Psoas muscle (tissue), 8 donors: ENCODE measurements around the gene AKR1B15. TPM values are rescaled to one million over a fixed set of nuclear protein-coding genes. Genes with fewer than 3 reads are reported as not detected.
"Not testable (repeated sequence)": the region's sequence is repeated elsewhere in the genome, so short reads cannot be mapped to it uniquely, and the experiment has no call there.

Source experiments
- ATAC-seq, 4 donors: fragments of 200-7000 bp; cut with Tn5 transposase; one replicate each; pipeline ENCODE4 v1.9.1; 2020; ENCODE audit warnings: moderate library complexity in 3 of 4, mild to moderate bottlenecking in 2 of 4
- DNase-seq, 2 donors: peaks; one replicate each; pipeline ENCODE4 v3.0.0-alpha.2; 2020
- H3K27ac ChIP-seq: fragments of 200-600 bp; one replicate; pipeline ENCODE4 v1.8.0; 2022
- H3K27me3 ChIP-seq, 3 donors: fragments of 200-600 bp in 1 of 3; one replicate each; pipeline versions ENCODE4 v1.6.1 to v1.8.0; 2013 to 2022; ENCODE audit warnings: low read length in 2 of 3, mild to moderate bottlenecking in 2 of 3, moderate library complexity in 1 of 3; ENCODE audit not compliant: insufficient read depth in 3 of 3
- H3K36me3 ChIP-seq, 2 donors: fragments of 200-600 bp in 1 of 2; one replicate each; pipeline versions ENCODE4 v1.6.1 to v1.8.0; 2013 to 2022; ENCODE audit warnings: low read depth in 1 of 2, mild to moderate bottlenecking in 1 of 2, moderate library complexity in 1 of 2; ENCODE audit not compliant: insufficient read depth in 1 of 2
- H3K4me1 ChIP-seq: fragments of 200-600 bp; one replicate; pipeline ENCODE4 v1.8.0; 2022
- H3K4me3 ChIP-seq: fragments of 200-600 bp; one replicate; pipeline ENCODE4 v1.8.0; 2022; ENCODE audit warnings: mild to moderate bottlenecking
- H3K9me3 ChIP-seq: fragments of 200-600 bp; one replicate; pipeline ENCODE4 v1.8.0; 2022
- WGBS, 3 donors: extraction: QIAGEN DNeasy Blood & Tissue Kit; methylation state at CpG; one replicate each; pipeline versions ENCODE4 v1.1.6 to v1.1.7; 2013; 5-methylcytosine and 5-hydroxymethylcytosine counted together
- intact Hi-C, 2 donors: fragments of 100-400 bp; cut with DNase I; formaldehyde crosslinking; loops; one replicate each; pipeline versions ENCODE4 v1.11.0 to v1.14.2; 2022
- polyA plus RNA-seq, 3 donors: library from polyadenylated mRNA; stranded (reverse); fragments of 200-250 nt; gene quantifications; one replicate each; pipeline ENCODE4 v1.2.3, GENCODE V29; 2013
- total RNA-seq, 4 donors: library from RNA; stranded (reverse); fragmentation: NEBNext Ultra II Directional in 2 of 4; extraction: Animal tissue kit (Norgen Biotek cat#: 25700) in 2 of 4; gene quantifications; one replicate each; pipeline versions ENCODE4 v1.2.1 to v1.2.4, GENCODE V29; 2021 to 2023
- TF ChIP-seq, protein P1 (sequence below): fragments of 200-600 bp; IDR thresholded peaks from one replicate; pipeline ENCODE4 v1.8.0; 2022; ENCODE audit warnings: antibody characterized with exemption
- donor health status: healthy with polysubstance abuse.
- donor health status: DM: no; HTN: no; CAD: no; lungs with moderate emphysema.
- donor health status: Bipolar disorder and iron deficiency.
- donor health status: healthy.
- donor health status: DM: yes; HTN: yes; CAD: no.
- donor health status: DM: no; HTN: no; CAD: no.
- donor health status: DM: no; HTN: no; CAD: no.
- donor health status: DM: yes; HTN: yes; CAD: no.

Gene AKR1B15
- total and polyA plus RNA-seq, 7 donors = 6.5 to 49.9 (median 16.5) TPM

DNA sequence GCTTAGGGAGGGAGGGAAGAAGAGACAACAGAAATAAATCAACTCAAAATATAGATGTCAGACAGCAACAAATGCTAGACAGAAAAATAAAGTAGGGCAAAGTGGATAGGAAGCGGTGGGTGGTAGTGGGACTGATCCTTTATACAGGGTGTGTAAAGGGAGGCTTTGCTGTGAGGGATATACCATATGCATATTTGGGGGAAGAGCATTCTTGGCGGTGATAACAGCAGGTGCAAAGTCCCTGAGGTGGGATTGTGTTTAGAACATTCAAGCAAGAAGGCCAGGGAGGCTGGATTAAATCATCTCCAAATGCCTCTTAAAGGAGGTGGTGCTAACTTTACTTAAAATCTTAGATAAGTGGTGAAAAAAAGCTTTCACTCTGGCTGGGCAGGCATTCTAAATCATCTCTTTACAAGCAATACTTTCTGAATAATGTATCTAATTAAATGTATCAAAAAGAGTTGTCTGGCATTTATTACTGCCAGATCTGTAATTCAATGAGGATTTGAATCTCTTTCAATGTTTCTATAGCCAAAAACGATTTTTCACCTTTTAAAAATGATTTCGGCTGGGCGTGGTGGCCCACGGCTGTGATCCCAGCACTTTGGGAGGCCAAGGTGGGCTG, 9.4 kb upstream of the AKR1B15 start:
- no peaks in the 10 kb centered on the region for H3K9me3 ChIP-seq
- no peak overlapping the region for H3K27ac ChIP-seq
- TF ChIP-seq, protein P1, sequence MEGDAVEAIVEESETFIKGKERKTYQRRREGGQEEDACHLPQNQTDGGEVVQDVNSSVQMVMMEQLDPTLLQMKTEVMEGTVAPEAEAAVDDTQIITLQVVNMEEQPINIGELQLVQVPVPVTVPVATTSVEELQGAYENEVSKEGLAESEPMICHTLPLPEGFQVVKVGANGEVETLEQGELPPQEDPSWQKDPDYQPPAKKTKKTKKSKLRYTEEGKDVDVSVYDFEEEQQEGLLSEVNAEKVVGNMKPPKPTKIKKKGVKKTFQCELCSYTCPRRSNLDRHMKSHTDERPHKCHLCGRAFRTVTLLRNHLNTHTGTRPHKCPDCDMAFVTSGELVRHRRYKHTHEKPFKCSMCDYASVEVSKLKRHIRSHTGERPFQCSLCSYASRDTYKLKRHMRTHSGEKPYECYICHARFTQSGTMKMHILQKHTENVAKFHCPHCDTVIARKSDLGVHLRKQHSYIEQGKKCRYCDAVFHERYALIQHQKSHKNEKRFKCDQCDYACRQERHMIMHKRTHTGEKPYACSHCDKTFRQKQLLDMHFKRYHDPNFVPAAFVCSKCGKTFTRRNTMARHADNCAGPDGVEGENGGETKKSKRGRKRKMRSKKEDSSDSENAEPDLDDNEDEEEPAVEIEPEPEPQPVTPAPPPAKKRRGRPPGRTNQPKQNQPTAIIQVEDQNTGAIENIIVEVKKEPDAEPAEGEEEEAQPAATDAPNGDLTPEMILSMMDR = no peak
- no peaks in the 10 kb centered on the region for H3K27me3 ChIP-seq
- no peak overlapping the region for H3K4me3 ChIP-seq
- DNase-seq (no peak), ATAC-seq (no peak)
- H3K4me1 ChIP-seq = peaks cover 13% of the 10 kb centered on the region
- intact Hi-C loops = loop anchor here (10.0 kb wide), 1 partner anchor 625 kb away; no protein-coding TSS in a partner anchor
- WGBS, 3 donors = 85 to 88% (median 87%) methylated on average over 6 of the region's 6 CpGs
- peaks cover 0 to 13% of the 10 kb centered on the region in 2 donors for H3K36me3 ChIP-seq

DNA sequence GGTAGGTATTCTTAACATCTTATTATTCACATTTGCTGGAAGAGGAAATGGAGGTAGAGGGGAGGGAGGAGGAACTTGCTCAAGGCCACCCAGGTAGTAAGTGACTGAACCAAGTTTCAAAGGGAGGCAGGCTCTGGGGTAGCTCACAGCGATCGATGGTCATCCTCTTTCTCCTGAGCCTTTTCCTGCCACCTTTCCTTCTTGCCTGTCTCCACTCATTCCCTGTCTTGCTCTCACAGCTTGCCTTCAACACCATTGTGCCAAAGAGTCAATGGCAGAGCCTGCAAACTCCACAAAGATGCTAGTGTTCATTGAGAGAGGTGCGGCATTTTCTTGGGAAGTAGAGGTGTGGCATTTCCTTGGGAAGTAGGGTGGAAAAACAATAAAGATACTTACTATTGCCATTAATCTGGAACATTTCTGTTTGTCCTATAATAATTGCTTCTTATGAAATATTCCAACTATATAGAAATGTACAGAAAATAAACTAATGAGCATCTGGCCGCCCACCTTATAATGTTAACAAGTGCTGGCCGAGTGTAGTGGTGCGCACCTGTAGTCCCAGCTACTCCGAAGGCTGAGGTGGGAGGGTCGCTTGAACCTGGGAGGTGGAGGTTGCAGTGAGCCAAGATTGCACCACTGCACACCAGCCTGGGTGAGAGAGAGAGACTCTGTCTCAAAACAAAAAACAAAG, 7.3 kb upstream of the AKR1B15 start:
- H3K27ac ChIP-seq, H3K4me1 ChIP-seq, H3K9me3 ChIP-seq, ATAC-seq, H3K27me3 ChIP-seq, H3K4me3 ChIP-seq, DNase-seq: not testable (repeated sequence)
- intact Hi-C loops = loop anchor here in 1 of 2 donors (10.0 kb wide), 1 partner anchor 623 kb away; no protein-coding TSS in a partner anchor
- 89 to 92% (median 90%) methylated on average over 8 of the region's 8 CpGs for WGBS, 3 donors
- peaks cover 0 to 13% of the 10 kb centered on the region in 2 donors for H3K36me3 ChIP-seq

- WGBS, 3 donors = 78 to 87% (median 83%) methylated on average over 8 of the region's 8 CpGs
- intact Hi-C loops = loop anchor here in 1 of 2 donors (10.0 kb wide), 1 partner anchor 623 kb away; no protein-coding TSS in a partner anchor
Measured at GRCh38 chr7:134542195-134542771, 6.6 kb upstream of the AKR1B15 start.

GRCh38 chr7:134545380-134545779, 3.5 kb upstream of the AKR1B15 start:
- DNase-seq = no peak
- no peaks in the 10 kb centered on the region for H3K9me3 ChIP-seq
- H3K27ac ChIP-seq = no peak overlapping the region
- H3K4me1 ChIP-seq = peaks cover 20% of the 10 kb centered on the region
- H3K4me3 ChIP-seq = no peak overlapping the region
- WGBS, 3 donors = 86 to 94% (median 92%) methylated on average over 4 of the region's 4 CpGs
- TF ChIP-seq, protein P1 = no peak
- peaks cover 0 to 5% of the 10 kb centered on the region in 2 donors for H3K36me3 ChIP-seq
- intact Hi-C loops = loop anchor here in 1 of 2 donors (10.0 kb wide), 1 partner anchor 619 kb away; no protein-coding TSS in a partner anchor
- no peaks in the 10 kb centered on the region for H3K27me3 ChIP-seq
- ATAC-seq = no peak

More at GRCh38 chr7:134542195-134542771, 6.6 kb upstream of the AKR1B15 start:
- no peak overlapping the region for H3K4me3 ChIP-seq
- peaks cover 7% of the 10 kb centered on the region for H3K4me1 ChIP-seq
- DNase-seq (no peak), ATAC-seq (no peak)
- TF ChIP-seq, protein P1 = no peak
- H3K27ac ChIP-seq = no peak overlapping the region
- no peaks in the 10 kb centered on the region for H3K9me3 ChIP-seq
- peaks cover 0 to 13% of the 10 kb centered on the region in 2 donors for H3K36me3 ChIP-seq
- no peaks in the 10 kb centered on the region for H3K27me3 ChIP-seq

DNA sequence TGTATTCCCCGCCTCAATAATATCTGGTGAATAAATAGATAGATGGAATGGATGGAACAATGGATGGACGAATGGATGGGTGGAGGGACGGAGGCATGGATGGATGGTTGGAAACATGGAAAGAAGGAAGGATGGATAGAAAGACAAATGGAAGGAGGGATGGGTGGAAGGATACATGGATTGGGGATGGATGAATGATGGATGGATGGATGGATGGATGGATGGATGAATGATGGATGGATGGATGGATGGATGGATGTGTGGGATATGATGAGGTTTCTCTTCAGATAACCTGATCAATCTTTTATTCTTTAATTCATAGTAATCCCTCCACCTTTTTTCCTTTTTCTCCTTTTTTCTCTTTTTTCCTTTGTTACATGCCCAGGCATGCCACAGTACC, 3.0 kb upstream of the AKR1B15 start:
- Histone ChIP-seq H3K27me3 (no peaks in the 10 kb centered on the region), H3K4me3 (no peak overlapping the region), H3K27ac (no peak overlapping the region), H3K9me3 (no peaks in the 10 kb centered on the region), H3K36me3 (peaks cover 0 to 4% of the 10 kb centered on the region in 2 donors), H3K4me1 (peaks cover 21% of the 10 kb centered on the region)
- DNase-seq = no peak
- ATAC-seq = no peak
- intact Hi-C loops = loop anchor here in 1 of 2 donors (10.0 kb wide), 1 partner anchor 619 kb away; no protein-coding TSS in a partner anchor
- TF ChIP-seq, protein P1 = no peak
- WGBS, 3 donors = 95 to 96% (median 96%) methylated on average over 3 of the region's 3 CpGs
